Endodermal cell (in vitro differentiated cells): ENCODE measurements around the gene BTBD9. TPM values are rescaled to one million over a fixed set of nuclear protein-coding genes. Genes with fewer than 3 reads are reported as not detected.

Experiments
- DNase-seq: peaks from one replicate; pipeline ENCODE4 v3.0.0-alpha.2; 2017
- H3K27ac ChIP-seq: 2 replicates; pipeline ENCODE4 v1.5.1; 2013; ENCODE audit warnings: mild to moderate bottlenecking, low read depth, low read length, moderate library complexity
- H3K27me3 ChIP-seq: 2 replicates; pipeline ENCODE4 v1.6.1; 2013; ENCODE audit warnings: mild to moderate bottlenecking, low read length, moderate library complexity; ENCODE audit not compliant: insufficient read depth, control insufficient read depth, poor library complexity, severe bottlenecking
- H3K36me3 ChIP-seq: 2 replicates; pipeline ENCODE4 v1.7.0; 2013; ENCODE audit warnings: mild to moderate bottlenecking, low read length, moderate library complexity; ENCODE audit not compliant: control insufficient read depth, insufficient read depth
- H3K4me1 ChIP-seq: one replicate; pipeline ENCODE4 v1.7.0; 2013; ENCODE audit warnings: low read length; ENCODE audit not compliant: control insufficient read depth, insufficient read depth
- H3K4me3 ChIP-seq: 2 replicates; pipeline ENCODE4 v1.5.1; 2013; ENCODE audit warnings: mild to moderate bottlenecking, low read length, moderate library complexity
- H3K9ac ChIP-seq: 2 replicates; pipeline ENCODE4 v1.6.1; 2013; ENCODE audit warnings: mild to moderate bottlenecking, low read length, moderate library complexity; ENCODE audit not compliant: poor library complexity, severe bottlenecking; ENCODE audit errors: extremely low read depth
- H3K9me3 ChIP-seq: 2 replicates; pipeline ENCODE4 v1.6.1; 2013; ENCODE audit warnings: mild to moderate bottlenecking, low read length, moderate library complexity; ENCODE audit not compliant: control insufficient read depth
- H3K27ac Mint-ChIP-seq: 2 replicates; pipeline ENCODE4 v1.8.0; 2020; ENCODE audit warnings: mixed read lengths
- H3K27me3 Mint-ChIP-seq: 2 replicates; pipeline ENCODE4 v1.8.0; 2021; ENCODE audit warnings: mild to moderate bottlenecking, mixed read lengths; ENCODE audit not compliant: insufficient read depth
- H3K36me3 Mint-ChIP-seq: 2 replicates; pipeline ENCODE4 v1.8.0; 2020; ENCODE audit warnings: low read depth, mixed read lengths
- H3K4me1 Mint-ChIP-seq: 2 replicates; pipeline ENCODE4 v1.8.0; 2020; ENCODE audit warnings: mixed read lengths
- H3K4me3 Mint-ChIP-seq: 2 replicates; pipeline ENCODE4 v1.8.0; 2020; ENCODE audit warnings: mild to moderate bottlenecking, moderate library complexity, mixed read lengths
- H3K9me3 Mint-ChIP-seq: 2 replicates; pipeline ENCODE4 v1.8.0; 2020; ENCODE audit warnings: mild to moderate bottlenecking, mixed read lengths
- CTCF ChIP-seq: fragments of 200-600 bp; sonication (generic); conservative IDR thresholded peaks from 2 replicates; pipeline ENCODE4 v1.5.0; 2021; ENCODE audit warnings: antibody characterized with exemption, mild to moderate bottlenecking
- WGBS, 2 experiments: methylation state at CpG; one replicate each; pipeline versions ENCODE4 v1.1.5 to v1.1.7; 2013; ENCODE audit warnings: missing lambda C conversion rate in 2 of 2, mixed read lengths in 1 of 2; ENCODE audit not compliant: insufficient coverage in 1 of 2, insufficient read length in 1 of 2; 5-methylcytosine and 5-hydroxymethylcytosine counted together
- total RNA-seq, 2 donors: library from RNA; stranded (reverse); fragmentation: NEBNext Ultra II Directional in 1 of 2; extraction: Animal tissue kit (Norgen Biotek cat#: 25700) in 1 of 2; gene quantifications; 2 replicates in 1 of 2; 3 replicates in 1 of 2; pipeline ENCODE4 v1.2.1, GENCODE V29; 2021

BTBD9 gene
- total RNA-seq, 2 donors from 2014 or later = 7.6 to 12.3 TPM

GRCh38 chr6:38364127-38364526 is 275.6 kb downstream of the BTBD9 start:
- TF ChIP-seq CTCF = no peak
- Mint-ChIP-seq H3K36me3 (no peaks in the 10 kb centered on the region), H3K9me3 (no peaks in the 10 kb centered on the region), H3K4me1 (peaks cover 6% of the 10 kb centered on the region), H3K27me3 (no peaks in the 10 kb centered on the region), H3K27ac (no peak overlapping the region), H3K4me3 (no peak overlapping the region)
- WGBS, 2 experiments = 90 to 91% methylated on average over 1 to 3 of the region's 3 CpGs
- H3K27ac ChIP-seq = no peak overlapping the region
- H3K9me3 ChIP-seq = no peaks in the 10 kb centered on the region
- no peaks in the 10 kb centered on the region for H3K36me3 ChIP-seq
- no peak for DNase-seq
- H3K4me1 ChIP-seq = no peaks in the 10 kb centered on the region
- H3K27me3 ChIP-seq = no peaks in the 10 kb centered on the region
- no peak overlapping the region for H3K4me3 ChIP-seq
- no peak overlapping the region for H3K9ac ChIP-seq

- Mint-ChIP-seq H3K9me3 (no peaks in the 10 kb centered on the region), H3K36me3 (no peaks in the 10 kb centered on the region), H3K27ac (no peak overlapping the region), H3K4me3 (no peak overlapping the region), H3K4me1 (peaks cover 27% of the 10 kb centered on the region), H3K27me3 (peaks cover 1% of the 10 kb centered on the region)
- Histone ChIP-seq H3K4me3 (no peak overlapping the region), H3K36me3 (no peaks in the 10 kb centered on the region), H3K27ac (no peak overlapping the region), H3K9ac (no peak overlapping the region), H3K9me3 (no peaks in the 10 kb centered on the region), H3K4me1 (peaks cover 5% of the 10 kb centered on the region), H3K27me3 (no peaks in the 10 kb centered on the region)
- DNase-seq = no peak
- no peak for TF ChIP-seq CTCF
- 93% methylated on average over 3 to 4 of the region's 4 CpGs for WGBS, 2 experiments
Measured at GRCh38 chr6:38355519-38355918, 284.2 kb downstream of the BTBD9 start.

DNA sequence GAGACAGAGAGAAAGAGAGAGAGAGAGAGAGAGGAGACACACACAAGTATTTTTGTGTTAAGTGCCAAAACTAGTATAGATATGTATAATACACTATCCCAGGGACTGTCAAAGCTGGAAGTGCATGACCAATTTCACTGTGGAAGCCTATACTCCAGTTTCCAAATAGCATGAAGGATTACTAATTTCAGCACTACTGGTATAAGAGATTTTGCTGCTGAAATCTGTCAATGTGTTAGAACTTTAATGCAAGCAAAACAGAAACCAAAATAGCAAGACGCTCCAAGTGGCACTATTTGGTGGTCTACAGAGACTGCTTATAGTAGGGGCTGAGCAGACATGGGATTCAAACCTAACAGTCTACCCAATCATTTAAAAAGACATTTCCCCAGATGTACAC is 284.8 kb downstream of the BTBD9 start:
- no peaks in the 10 kb centered on the region for H3K36me3 ChIP-seq
- Mint-ChIP-seq H3K4me3 (no peak overlapping the region), H3K27me3 (peaks cover 1% of the 10 kb centered on the region), H3K9me3 (no peaks in the 10 kb centered on the region), H3K27ac (no peak overlapping the region), H3K4me1 (peaks cover 33% of the 10 kb centered on the region), H3K36me3 (no peaks in the 10 kb centered on the region)
- no peaks in the 10 kb centered on the region for H3K9me3 ChIP-seq
- H3K27me3 ChIP-seq = no peaks in the 10 kb centered on the region
- no peak for TF ChIP-seq CTCF
- DNase-seq = no peak
- peaks cover 9% of the 10 kb centered on the region for H3K4me1 ChIP-seq
- H3K9ac ChIP-seq = no peak overlapping the region
- no peak overlapping the region for H3K27ac ChIP-seq
- H3K4me3 ChIP-seq = no peak overlapping the region
- WGBS, 2 experiments = 97 to 100% methylated on average over 1 of the region's 1 CpG
